DOHH2 (cell line): ENCODE results near the gene IGF1R.

ENCODE experiments used
- CTCF ChIP-seq: fragments of 200-600 bp; sonication (generic); IDR thresholded peaks from one replicate; pipeline ENCODE4 v1.5.1; 2014; ENCODE audit warnings: antibody characterized with exemption, mild to moderate bottlenecking, low read depth, low read length; ENCODE audit not compliant: poor library complexity, severe bottlenecking
- EZH2phosphoT487 ChIP-seq: fragments of 200-600 bp; sonication (generic); IDR thresholded peaks from 2 replicates; pipeline ENCODE4 v1.6.1; 2017; ENCODE audit warnings: borderline replicate concordance, mild to moderate bottlenecking, antibody characterized with exemption, low read length, moderate library complexity, mixed read lengths

GRCh38 chr15:98891301-98891700, 243.0 kb downstream of the IGF1R start:
- TF ChIP-seq CTCF (no peak), EZH2phosphoT487 (no peak)
